T-helper 22 cell (primary cell): ENCODE results near the gene CD93.

Source experiments
- DNase-seq: peaks from one replicate; pipeline ENCODE4 v3.0.0-alpha.2; 2020; ENCODE audit warnings: low read depth

The CD93 gene

GRCh38 chr20:23034721-23035671, 51.1 kb downstream of the CD93 start, which contains the start of gene SSTR4:
Gene SSTR4, plus strand, starts transcription at chr20:23035312. Its CDS starts 172 bp downstream, at chr20:23035484.
- no peak for DNase-seq

- DNase-seq, result no peak
These were observed 52.2 kb downstream of the CD93 start for GRCh38 chr20:23033918-23034317.

DNA sequence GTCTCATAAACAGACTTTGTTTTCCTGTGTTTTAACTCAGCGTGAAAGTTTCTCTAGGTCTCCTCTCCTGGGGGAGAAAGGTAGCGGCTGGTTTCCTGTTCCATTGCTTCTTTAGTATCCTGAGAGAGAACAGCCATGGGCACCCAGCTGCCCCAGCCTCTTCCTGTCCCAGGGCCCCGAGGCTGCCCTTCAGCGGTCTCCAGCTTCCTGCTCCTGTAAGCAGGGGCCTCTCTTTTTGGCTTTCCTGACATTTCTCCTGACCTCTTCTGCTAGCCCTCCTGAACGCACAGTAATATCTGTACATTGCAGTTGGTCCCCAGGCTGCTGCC, 53.4 kb downstream of the CD93 start:
- no peak for DNase-seq

GRCh38 chr20:23032056-23032749, 53.9 kb downstream of the CD93 start:
- no peak for DNase-seq

GRCh38 chr20:23031346-23031745, 54.8 kb downstream of the CD93 start:
- DNase-seq, result no peak
